HCT116 (cell line): Measurements from ENCODE around the gene ST3GAL5. TPM values are rescaled to one million over a fixed set of nuclear protein-coding genes. Genes with fewer than 3 reads are reported as not detected.

Experiments
- ATAC-seq: fragments of 200-7000 bp; cut with Tn5 transposase; 2 replicates; pipeline ENCODE4 v1.9.1; 2020; ENCODE audit warnings: mild to moderate bottlenecking, moderate library complexity
- BruUV-seq: library from RNA; stranded (reverse); fragments of 400-500 nt; replicated peaks from 2 replicates; lab custom pipeline; 2021; lab: Mats Ljungman, UMichigan
- CTCF ChIA-PET: fragments of 300-600 bp; sonication (Branson Sonifier 250); formaldehyde crosslinking; loops from one replicate; lab custom pipeline; 2021; ENCODE audit warnings: antibody characterized with exemption; lab: Charles Lee
- POLR2A ChIA-PET: fragments of 300-600, 350-600 bp; sonication (Branson Sonifier 250); formaldehyde crosslinking; loops from one replicate; lab custom pipeline; 2021; ENCODE audit warnings: antibody characterized with exemption; lab: Charles Lee
- RAD21 ChIA-PET, 2 experiments: fragments of 300-600 bp; sonication (Branson Sonifier 250); formaldehyde crosslinking; loops; one replicate each; lab custom pipeline; 2023; ENCODE audit warnings: low total read pairs in 2 of 2; ENCODE audit not compliant: uncharacterized antibody in 2 of 2, unreplicated experiment in 2 of 2, low non-redundant PET in 1 of 2; lab: Charles Lee
- DNase-seq: peaks from one replicate; pipeline ENCODE4 v3.0.0-alpha.2; 2010; ENCODE audit warnings: low read depth, low spot score
- H2AFZ ChIP-seq: fragments of 200-600 bp; shearing (Covaris generic), sonication (generic); 2 replicates; pipeline ENCODE4 v1.6.1; 2017; ENCODE audit warnings: low read depth, mixed run types, mixed read lengths, antibody characterized with exemption, low read length; ENCODE audit not compliant: poor library complexity, severe bottlenecking
- H3K27ac ChIP-seq: 2 replicates; pipeline ENCODE4 v1.5.1; 2012; ENCODE audit warnings: low read depth, low read length
- H3K27me3 ChIP-seq: fragments of 200-600 bp; sonication (generic); 2 replicates; pipeline ENCODE4 v1.6.1; 2016; ENCODE audit warnings: mixed run types, low read length, mixed read lengths; ENCODE audit not compliant: insufficient read depth
- H3K36me3 ChIP-seq, 2 experiments: fragments of 200-500 bp in 1 of 2; fragments of 200-600 bp in 1 of 2; sonication (Bioruptor generic) in 1 of 2; sonication (generic) in 1 of 2; 2 replicates each; pipeline versions ENCODE4 v1.5.1 to v1.6.1; 2014 to 2016; ENCODE audit warnings: low read length in 2 of 2, inconsistent platforms in 1 of 2, mixed read lengths in 1 of 2, mixed run types in 1 of 2; ENCODE audit not compliant: insufficient read depth in 2 of 2, control insufficient read depth in 1 of 2
- H3K4me1 ChIP-seq, 2 experiments: fragments of 200-600 bp in 1 of 2; sonication (generic) in 1 of 2; 2 replicates each; pipeline versions ENCODE4 v1.5.1 to v1.6.1; 2012 to 2017; ENCODE audit warnings: low read length in 2 of 2, inconsistent platforms in 1 of 2, mild to moderate bottlenecking in 1 of 2, mixed read lengths in 1 of 2, mixed run types in 1 of 2, moderate library complexity in 1 of 2; ENCODE audit not compliant: insufficient read depth in 2 of 2, control insufficient read depth in 1 of 2
- H3K4me2 ChIP-seq: fragments of 200-600 bp; sonication (generic); 2 replicates; pipeline ENCODE4 v1.6.1; 2017; ENCODE audit warnings: mixed run types, low read length, mixed read lengths
- H3K4me3 ChIP-seq, 2 experiments: fragments of 200-600 bp in 1 of 2; sonication (generic) in 1 of 2; replicated peaks in 1 of 2; 2 replicates each; pipeline ENCODE4 v1.5.1; 2011 to 2016; ENCODE audit warnings: low read length in 2 of 2, control low read depth in 1 of 2, low read depth in 1 of 2, mild to moderate bottlenecking in 1 of 2, mixed read lengths in 1 of 2, mixed run types in 1 of 2
- H3K79me2 ChIP-seq: fragments of 200-600 bp; sonication (generic); 2 replicates; pipeline ENCODE4 v1.6.1; 2017; ENCODE audit warnings: mild to moderate bottlenecking, mixed run types, low read length, moderate library complexity, mixed read lengths; ENCODE audit not compliant: insufficient read depth
- H3K9ac ChIP-seq: fragments of 200-600 bp; sonication (generic); 2 replicates; pipeline ENCODE4 v1.6.1; 2016; ENCODE audit warnings: low read length, mixed read lengths
- H3K9me2 ChIP-seq: fragments of 200-600 bp; sonication (generic), shearing (Covaris generic); 2 replicates; pipeline ENCODE4 v1.6.1; 2017; ENCODE audit warnings: mixed run types, mild to moderate bottlenecking, moderate library complexity; ENCODE audit not compliant: insufficient read depth
- H3K9me3 ChIP-seq, 2 experiments: fragments of 200-500 bp in 1 of 2; fragments of 200-600 bp in 1 of 2; sonication (Bioruptor generic) in 1 of 2; sonication (generic) in 1 of 2; 2 replicates each; pipeline ENCODE4 v1.6.1; 2014 to 2017; ENCODE audit warnings: low read length in 2 of 2, mixed read lengths in 2 of 2, inconsistent platforms in 1 of 2, low read depth in 1 of 2, mild to moderate bottlenecking in 1 of 2, mixed run types in 1 of 2, moderate library complexity in 1 of 2; ENCODE audit not compliant: control insufficient read depth in 1 of 2, insufficient read depth in 1 of 2
- H4K20me1 ChIP-seq: fragments of 200-600 bp; sonication (generic), shearing (Covaris generic); 2 replicates; pipeline ENCODE4 v1.6.1; 2017; ENCODE audit warnings: mixed run types, mild to moderate bottlenecking, moderate library complexity; ENCODE audit not compliant: insufficient read depth
- ATF3 ChIP-seq: IDR thresholded peaks from 2 replicates; pipeline ENCODE4 v1.6.1; 2012
- CBX3 ChIP-seq: IDR thresholded peaks from 2 replicates; pipeline ENCODE4 v1.6.1; 2012; ENCODE audit warnings: low read depth
- CTCF ChIP-seq, 3 experiments: fragments of 200-600 bp in 1 of 3; sonication (generic) in 1 of 3; IDR thresholded peaks in 2 of 3; conservative IDR thresholded peaks in 1 of 3; 2 replicates each; pipeline ENCODE4 v1.5.1; 2012 to 2017; ENCODE audit warnings: low read depth in 2 of 3, low read length in 2 of 3, antibody characterized with exemption in 1 of 3, borderline replicate concordance in 1 of 3, control low read depth in 1 of 3, mild to moderate bottlenecking in 1 of 3, mixed read lengths in 1 of 3, mixed run types in 1 of 3, moderate library complexity in 1 of 3; ENCODE audit not compliant: insufficient read depth in 1 of 3
- ELF1 ChIP-seq: IDR thresholded peaks from 2 replicates; pipeline ENCODE4 v1.6.1; 2012; ENCODE audit warnings: low read depth, borderline replicate concordance
- MAX ChIP-seq: IDR thresholded peaks from 2 replicates; pipeline ENCODE4 v1.6.1; 2012
- SIN3A ChIP-seq: IDR thresholded peaks from 2 replicates; pipeline ENCODE4 v1.6.1; 2012; ENCODE audit warnings: low read depth
- YY1 ChIP-seq: IDR thresholded peaks from 2 replicates; pipeline ENCODE4 v1.6.1; 2011; ENCODE audit warnings: low read length, low read depth, moderate library complexity, mild to moderate bottlenecking; ENCODE audit not compliant: insufficient replicate concordance; ENCODE audit errors: extremely low read depth
- intact Hi-C: fragments of 100-400 bp; cut with micrococcal nuclease; formaldehyde crosslinking; loops from 2 replicates; pipeline ENCODE4 v1.10.0; 2022
- total RNA-seq: library from RNA; stranded (reverse); gene quantifications from one replicate; pipeline ENCODE4 v1.2.1, GENCODE V29; 2021; ENCODE audit not compliant: unreplicated experiment

The ST3GAL5 gene
- total RNA-seq, 1 experiment from 2014 or later: 14.8 TPM

GRCh38 chr2:85852152-85852840 lies 36.5 kb downstream of the ST3GAL5 start (continued):
- TF ChIP-seq CTCF (IDR thresholded peaks at IDR 0.05 in 2 of 3, conservative IDR thresholded peaks at IDR 0.05 in 1 of 3; ENCODE audit: borderline replicate concordance in 1 of 3, insufficient read depth in 1 of 3, low read depth in 2 of 3, low read length in 2 of 3): no peak
- TF ChIP-seq CBX3: no peak
- TF ChIP-seq ATF3: no peak
- no peak for TF ChIP-seq YY1
- no peak for TF ChIP-seq ELF1
- TF ChIP-seq MAX: no peak
- no peak for TF ChIP-seq SIN3A

- Histone ChIP-seq H3K4me3 (no peak overlapping the region), H3K9me3 (no peaks in the 10 kb centered on the region), H3K4me1 (no peaks in the 10 kb centered on the region), H3K36me3 (no peaks in the 10 kb centered on the region), H4K20me1 (no peaks in the 10 kb centered on the region), H3K4me2 (no peak overlapping the region), H3K27ac (no peak overlapping the region), H3K79me2 (no peaks in the 10 kb centered on the region), H3K9me2 (no peaks in the 10 kb centered on the region), H3K9ac (no peak overlapping the region), H3K27me3 (no peaks in the 10 kb centered on the region), H2AFZ (no peak overlapping the region)
- ChIA-PET CTCF (no interaction called here), POLR2A (no interaction called here), RAD21 (no interaction called here)
- intact Hi-C loops: no loop called here
- TF ChIP-seq SIN3A: no peak
- BruUV-seq: no TSS peak
- DNase-seq: no peak
- ATAC-seq: no peak
Measured at GRCh38 chr2:85851253-85852151, 37.3 kb downstream of the ST3GAL5 start.
